Adipose tissue (tissue), 3 donors: Measurements from ENCODE around the gene PUS1. TPM values are rescaled to one million over a fixed set of nuclear protein-coding genes. Genes with fewer than 3 reads are reported as not detected.
A peak's percentile ranks its signal among the peaks of the same experiment; 100 is the strongest.
"Not testable (repeated sequence)": the region's sequence is repeated elsewhere in the genome, so short reads cannot be mapped to it uniquely, and the experiment has no call there.

Experiments used
- H3K27ac ChIP-seq: one replicate; pipeline ENCODE4 v1.5.1; 2013; ENCODE audit warnings: low read depth, low read length
- WGBS, 3 donors: extraction: QIAGEN DNeasy Blood & Tissue Kit; methylation state at CpG; one replicate each; pipeline ENCODE4 v1.1.7; 2013; 5-methylcytosine and 5-hydroxymethylcytosine counted together
- polyA plus RNA-seq, 3 donors: library from polyadenylated mRNA; stranded (reverse); fragments of 200-250 nt; gene quantifications; one replicate each; pipeline ENCODE4 v1.2.3, GENCODE V29; 2013
- donor health status: healthy with polysubstance abuse.
- donor health status: Bipolar disorder and iron deficiency.
- donor health status: healthy.

The PUS1 gene
- polyA plus RNA-seq, 3 donors: 13.6 to 37.0 (median 16.6) TPM

DNA sequence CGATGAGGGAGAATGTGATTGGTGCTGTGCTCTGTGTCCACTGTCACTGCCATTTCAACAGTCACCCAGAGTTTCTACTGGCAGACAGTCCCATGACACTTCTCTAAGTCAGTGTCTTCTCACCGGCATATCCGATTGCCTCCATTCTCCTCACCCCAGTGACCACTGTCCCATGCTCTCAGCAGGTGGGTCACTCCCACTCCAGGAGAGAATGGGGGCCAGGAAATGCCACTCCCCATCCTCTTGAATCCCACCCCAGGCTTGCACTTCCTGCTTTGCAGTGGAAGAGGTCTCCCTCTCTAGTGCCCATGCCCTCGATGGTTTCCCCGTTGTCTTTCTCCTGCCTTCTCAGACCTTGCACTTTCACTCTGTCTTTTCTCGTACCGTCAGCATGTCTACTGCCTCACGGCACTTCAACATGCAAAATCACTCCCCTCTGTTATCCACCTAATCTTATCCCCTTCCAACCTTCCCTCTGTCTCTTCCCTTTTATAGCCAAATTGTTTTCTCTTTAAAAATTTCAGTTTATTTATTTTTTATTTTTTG is 18.5 kb downstream of the PUS1 start:
- 44 to 53% (median 47%) methylated on average over 8 of the region's 8 CpGs for WGBS, 3 donors
- no peak overlapping the region for H3K27ac ChIP-seq

DNA sequence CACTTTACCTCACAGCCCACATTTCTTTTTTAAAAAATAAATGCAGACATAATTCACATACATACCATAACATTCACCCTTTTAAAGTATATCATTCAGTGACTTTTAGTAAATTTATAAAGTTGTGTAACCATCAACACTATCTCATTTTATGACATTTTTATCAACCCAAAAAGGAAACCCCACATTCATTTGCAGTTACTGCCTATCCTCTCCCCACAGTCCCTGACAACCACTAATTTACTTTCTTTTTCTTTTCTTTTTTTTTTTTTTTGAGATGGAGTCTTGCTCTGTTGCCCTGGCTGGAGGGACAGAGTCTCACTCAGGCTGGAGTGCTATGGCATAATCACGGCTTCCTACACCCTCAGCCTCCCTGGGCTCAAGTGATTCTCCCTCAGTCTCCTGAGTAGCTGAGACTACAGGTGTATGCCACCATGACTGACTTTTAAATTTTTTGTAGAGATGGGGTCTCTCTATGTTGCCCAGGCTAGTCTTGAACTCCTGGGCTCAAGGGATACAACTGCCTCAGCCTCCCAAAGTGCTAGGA is 19.2 kb downstream of the PUS1 start:
- 65 to 84% (median 68%) methylated on average over 1 of the region's 1 CpG for WGBS, 3 donors
- no peak overlapping the region for H3K27ac ChIP-seq

DNA sequence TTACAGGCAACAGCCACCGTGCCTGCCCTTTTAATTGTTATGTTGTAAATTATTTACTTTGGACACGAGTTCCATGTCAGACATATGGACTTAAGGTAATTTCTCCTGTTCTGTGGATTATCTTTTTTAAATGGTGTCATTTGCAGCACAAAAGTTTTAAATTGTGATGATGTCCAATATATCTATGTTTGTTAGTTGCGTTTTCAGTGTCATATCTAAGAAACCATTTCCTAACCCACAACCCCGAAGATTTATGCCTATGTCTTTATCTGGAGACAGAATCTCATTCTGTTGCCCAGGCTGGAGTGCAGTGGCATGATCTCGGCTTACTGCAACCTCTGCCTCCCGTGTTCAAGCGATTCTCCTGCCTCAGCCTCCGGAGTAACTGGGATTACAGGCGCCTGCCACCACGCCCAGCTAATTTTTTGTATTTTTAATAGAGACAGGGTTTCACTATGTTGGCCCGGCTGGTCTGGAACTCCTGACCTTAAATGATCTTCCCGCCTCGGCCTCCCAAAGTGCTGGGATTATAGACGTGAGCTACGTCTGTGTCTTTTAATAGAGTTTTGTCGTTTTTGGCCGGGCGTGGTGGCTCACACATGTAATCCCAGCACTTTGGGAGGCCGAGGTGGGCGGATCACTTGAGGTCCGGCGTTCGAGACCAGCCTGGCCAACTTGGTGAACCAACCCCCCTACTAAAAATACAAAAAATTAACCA is 19.8 kb downstream of the PUS1 start:
- WGBS, 3 donors: 32 to 47% (median 43%) methylated on average over 23 of the region's 23 CpGs
- H3K27ac ChIP-seq: not testable (repeated sequence)

DNA sequence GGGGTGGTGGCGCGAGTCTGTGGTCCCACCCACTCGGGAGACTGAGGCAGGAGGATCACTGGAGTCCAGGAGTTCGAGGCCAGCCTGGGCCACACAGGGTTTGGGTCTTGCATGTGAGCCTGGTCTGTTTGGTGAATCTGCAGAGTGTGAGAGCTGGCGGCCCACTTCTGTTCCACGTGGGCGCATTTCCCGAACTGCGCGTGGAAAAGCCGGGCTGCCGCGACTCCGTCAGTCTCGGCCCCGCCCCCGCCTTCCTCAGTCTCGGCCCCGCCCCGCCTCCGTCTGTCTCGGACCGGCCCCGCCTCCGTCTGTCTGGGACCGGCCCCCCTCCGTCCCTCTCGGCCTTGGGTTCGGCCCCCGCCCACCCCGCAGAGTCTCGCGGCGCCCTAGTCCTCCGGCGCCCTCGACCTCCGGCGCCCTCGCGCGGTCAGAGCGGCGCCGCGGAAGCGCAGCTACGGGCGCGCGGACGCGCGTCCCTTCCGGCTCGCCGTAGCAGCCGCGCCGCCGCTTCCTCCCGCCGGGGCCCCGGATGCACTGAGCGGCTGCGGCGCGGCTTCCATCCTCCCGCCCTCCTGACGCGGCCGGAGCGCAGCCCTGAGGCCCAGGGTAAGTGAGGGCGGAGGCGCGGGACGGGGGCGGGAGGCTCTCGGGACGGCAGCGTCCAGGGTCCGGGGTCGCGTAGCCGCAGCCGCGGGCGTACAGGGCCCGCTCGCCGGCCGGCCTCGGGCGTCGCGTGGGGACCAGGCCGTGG is 20.5 kb downstream of the PUS1 start, which contains the start of gene EP400:
TSS of gene EP400 (plus strand) at position 512 of the 751 bp plus-strand sequence. CDS start 10,678 bp downstream, outside the sequence.
- peak within 1 kb of the TSS; percentile 57 for H3K27ac ChIP-seq
- WGBS, 3 donors: 2 to 4% (median 2%) methylated on average over 45 to 97 of the region's 97 CpGs

DNA sequence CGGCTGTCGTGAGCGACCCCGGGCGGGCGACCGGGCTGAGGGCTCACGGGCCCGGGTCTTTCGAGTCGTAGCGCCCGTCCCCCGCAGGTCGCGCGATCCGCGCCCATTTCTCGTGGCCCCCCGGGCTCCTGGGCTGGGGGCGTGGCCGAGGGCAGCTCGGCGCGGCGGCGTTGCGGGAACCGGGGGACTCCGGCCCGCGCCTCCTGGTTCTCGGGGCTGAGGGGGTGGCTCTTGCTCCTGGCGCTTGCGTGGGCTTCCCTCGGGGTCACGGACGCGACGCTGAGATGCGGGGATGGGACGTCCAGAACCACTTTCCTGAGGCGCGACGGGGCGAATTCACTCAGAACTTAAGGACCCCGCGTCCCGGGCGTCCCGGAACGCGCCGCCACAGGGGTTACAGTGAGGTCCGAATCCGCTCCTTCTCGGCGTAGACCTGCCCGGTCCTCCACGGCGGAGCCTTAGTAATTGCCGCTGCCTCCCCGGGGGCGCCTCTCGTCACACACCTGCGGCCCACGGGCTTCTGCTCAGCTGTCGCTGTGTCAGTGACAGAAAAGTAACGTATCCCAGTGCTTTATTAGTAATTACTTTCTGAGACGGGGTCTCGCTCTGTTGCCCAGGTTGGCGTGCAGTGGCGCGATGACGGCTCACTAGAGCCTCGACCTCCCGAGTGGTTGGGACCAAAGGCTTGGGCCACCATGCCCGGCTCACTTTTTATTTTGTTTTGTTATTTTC is 21.3 kb downstream of the PUS1 start:
- WGBS, 3 donors: 1% methylated on average over 77 to 79 of the region's 79 CpGs
- H3K27ac ChIP-seq: peak overlapping the region; percentile 57

DNA sequence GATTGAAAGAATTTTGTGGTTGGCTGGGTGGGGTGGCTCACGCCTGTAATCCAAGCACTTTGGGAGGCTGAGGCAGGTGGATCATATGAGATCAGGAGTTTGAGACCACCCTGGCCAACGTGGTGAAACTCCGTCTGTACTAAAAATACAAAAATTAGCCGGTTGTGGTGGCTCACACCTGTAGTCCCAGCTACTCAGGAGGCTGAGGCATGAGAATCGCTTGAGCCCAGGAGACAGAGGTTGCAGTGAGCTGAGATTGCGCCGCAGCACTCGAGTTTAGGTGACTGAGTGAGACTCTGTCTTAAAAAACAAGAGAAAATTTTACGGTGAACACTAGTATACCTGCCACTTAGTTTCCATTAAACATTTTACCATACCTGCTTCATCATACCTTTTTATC is 24.7 kb downstream of the PUS1 start:
- WGBS, 3 donors: 96% methylated on average over 9 of the region's 9 CpGs
- H3K27ac ChIP-seq: not testable (repeated sequence)

DNA sequence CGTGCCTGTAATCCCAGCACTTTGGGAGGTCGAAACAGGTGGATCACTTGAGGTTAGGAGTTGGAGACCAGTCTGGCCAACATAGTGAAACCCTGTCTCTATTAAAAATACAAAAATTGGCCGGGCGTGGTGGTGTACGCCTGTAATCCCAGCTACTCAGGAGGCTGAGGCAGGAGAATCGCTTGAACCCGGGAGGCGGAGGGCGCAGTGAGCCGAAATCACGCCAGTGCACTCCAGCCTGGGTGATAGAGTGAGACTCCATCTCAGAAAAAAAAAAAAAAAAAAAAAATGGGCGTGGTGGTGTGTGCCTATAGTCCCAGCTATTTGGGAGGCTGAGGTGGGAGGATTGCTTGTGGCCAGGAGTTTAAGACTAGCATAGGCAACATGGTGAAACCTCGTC is 25.4 kb downstream of the PUS1 start:
- H3K27ac ChIP-seq: not testable (repeated sequence)
- 89 to 97% (median 95%) methylated on average over 13 of the region's 13 CpGs for WGBS, 3 donors

DNA sequence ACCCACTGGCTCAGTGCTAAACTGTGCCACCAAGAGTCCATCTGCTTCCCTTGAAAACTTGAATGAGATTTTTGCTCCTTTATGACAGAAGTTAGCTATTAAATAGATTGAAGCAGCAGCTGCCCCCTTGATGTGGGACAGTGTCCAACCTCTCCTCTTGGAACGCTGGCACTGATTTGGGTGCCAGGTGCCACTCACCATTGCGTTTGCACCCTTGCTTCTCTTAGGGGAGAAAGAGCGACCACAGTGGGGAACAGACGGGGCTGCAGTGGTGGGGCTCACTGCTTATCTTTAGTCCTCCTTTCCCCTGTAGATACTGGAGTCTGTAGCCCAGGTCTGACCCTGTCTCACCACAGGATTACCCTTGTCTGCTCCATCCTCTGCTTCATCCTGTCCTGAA is 30.0 kb downstream of the PUS1 start:
- 59 to 84% (median 81%) methylated on average over 4 of the region's 4 CpGs for WGBS, 3 donors
- no peak overlapping the region for H3K27ac ChIP-seq

DNA sequence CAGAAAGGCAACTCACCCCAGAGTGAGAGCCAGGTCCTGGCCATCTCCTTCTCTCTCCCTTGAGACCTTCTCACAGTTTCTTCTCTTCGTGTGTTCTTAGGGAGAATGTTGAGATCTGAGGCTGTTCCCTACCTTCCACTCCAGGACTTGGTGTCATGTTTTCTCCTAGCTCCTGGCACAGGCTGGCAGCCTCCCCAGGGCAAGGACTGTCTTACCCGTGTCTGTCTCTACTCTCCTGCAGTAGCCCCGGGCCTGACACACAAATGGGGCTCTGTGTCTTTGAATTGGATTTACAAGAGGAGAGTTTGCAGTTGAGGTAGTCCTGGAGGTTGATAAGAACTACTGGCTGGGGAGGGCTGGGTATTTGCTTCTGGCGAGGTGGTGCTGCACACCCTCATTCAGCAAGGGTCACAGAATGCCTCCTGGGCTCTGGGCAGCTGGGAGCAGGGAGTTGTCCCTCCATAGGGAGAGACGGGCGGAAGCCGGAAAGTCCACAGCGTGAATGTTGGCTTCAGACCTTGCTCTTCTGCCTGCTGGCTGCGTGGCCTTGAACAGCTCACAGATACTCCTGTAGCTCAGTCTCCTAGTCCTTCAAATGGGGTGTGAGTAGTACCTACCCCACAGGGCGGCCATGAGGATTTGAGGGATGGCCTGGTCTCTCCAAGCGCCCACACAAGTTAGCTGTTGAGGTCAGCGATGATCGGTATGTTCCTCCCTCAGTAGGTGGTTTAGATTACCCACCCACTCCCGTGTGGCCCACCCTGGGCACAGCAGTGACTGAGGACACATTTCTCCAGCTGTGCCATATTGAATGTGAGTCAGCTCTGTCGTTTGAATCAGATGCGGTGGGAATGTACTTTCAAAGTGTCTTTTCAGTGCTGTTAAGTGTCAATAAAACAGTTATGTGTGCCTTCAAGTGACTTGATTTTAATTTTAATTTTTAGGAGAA is 30.8 kb downstream of the PUS1 start:
- H3K27ac ChIP-seq: no peak overlapping the region
- 64 to 80% (median 67%) methylated on average over 16 of the region's 16 CpGs for WGBS, 3 donors

DNA sequence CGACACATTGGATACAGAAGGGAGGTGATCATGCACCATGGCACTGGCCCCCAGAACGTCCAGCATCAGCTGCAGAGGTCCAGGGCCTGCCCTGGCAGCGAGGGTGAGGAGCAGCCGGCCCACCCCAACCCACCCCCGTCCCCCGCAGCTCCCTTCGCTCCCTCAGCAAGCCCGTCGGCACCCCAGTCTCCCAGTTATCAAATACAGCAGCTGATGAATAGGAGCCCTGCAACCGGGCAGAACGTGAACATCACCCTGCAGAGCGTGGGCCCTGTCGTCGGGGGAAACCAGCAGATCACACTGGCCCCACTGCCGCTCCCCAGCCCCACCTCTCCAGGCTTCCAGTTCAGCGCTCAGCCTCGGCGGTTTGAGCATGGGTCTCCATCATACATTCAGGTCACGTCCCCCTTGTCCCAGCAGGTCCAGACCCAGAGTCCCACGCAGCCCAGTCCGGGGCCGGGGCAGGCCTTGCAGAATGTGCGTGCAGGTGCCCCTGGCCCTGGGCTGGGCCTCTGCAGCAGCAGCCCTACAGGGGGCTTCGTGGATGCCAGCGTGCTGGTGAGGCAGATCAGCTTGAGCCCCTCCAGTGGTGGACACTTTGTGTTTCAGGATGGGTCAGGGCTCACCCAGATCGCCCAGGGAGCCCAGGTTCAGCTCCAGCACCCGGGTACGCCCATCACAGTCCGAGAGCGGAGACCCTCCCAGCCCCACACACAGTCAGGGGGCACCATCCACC is 31.7 kb downstream of the PUS1 start:
- 91 to 93% (median 93%) methylated on average over 18 to 21 of the region's 30 CpGs for WGBS, 3 donors
- not testable (repeated sequence) for H3K27ac ChIP-seq

DNA sequence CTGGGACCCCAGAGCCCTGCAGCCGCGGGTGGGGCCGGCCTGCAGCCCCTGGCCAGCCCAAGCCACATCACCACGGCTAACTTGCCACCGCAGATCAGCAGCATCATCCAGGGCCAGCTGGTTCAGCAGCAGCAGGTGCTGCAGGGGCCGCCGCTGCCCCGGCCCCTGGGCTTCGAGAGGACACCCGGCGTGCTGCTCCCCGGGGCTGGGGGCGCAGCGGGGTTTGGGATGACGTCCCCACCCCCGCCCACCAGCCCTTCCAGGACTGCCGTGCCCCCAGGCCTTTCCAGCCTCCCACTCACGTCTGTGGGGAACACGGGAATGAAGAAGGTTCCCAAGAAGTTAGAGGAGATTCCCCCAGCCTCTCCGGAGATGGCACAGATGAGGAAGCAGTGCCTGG is 32.3 kb downstream of the PUS1 start:
- H3K27ac ChIP-seq: not testable (repeated sequence)
- WGBS, 3 donors: 80 to 100% (median 95%) methylated on average over 1 to 12 of the region's 20 CpGs

DNA sequence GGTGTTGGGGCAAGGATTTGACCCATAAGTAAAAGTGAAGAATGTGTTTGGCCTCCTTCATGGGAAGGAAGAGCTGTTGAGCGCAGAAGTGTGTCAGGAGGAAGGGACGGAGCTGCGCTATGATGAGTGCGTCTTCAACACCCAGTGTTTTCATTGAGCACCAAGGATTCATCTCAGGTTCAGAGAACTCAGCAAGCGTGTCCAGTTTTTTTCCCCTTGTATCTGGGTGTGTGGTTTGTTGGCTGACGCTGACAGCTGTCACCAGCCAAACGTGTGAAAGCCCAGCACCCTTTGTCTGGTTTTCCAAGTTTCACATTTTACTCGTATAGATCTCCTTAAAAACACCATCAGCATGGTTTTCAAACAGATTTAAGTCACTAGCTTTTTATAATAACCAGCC is 33.0 kb downstream of the PUS1 start:
- WGBS, 3 donors: 84 to 90% (median 90%) methylated on average over 8 of the region's 8 CpGs

DNA sequence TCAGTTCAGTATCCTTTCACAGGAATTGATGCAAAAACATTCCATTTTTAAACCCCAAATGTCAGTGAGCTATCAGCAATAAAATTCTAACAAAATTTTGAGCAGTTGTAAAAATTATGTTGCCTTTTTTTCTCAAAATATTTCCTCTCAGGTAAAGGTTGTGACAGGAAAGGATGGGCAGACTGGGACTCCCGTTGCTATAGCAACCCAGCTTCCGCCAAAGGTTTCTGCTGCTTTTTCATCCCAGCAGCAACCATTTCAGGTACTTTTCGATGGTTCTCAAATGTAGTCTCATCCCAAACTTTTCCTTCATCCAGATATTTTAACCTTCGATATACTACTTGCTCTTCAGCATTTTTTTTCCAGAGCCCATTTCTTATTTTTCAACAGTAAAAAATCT is 34.3 kb downstream of the PUS1 start:
- H3K27ac ChIP-seq: no peak overlapping the region
- WGBS, 3 donors: 83 to 85% (median 84%) methylated on average over 4 of the region's 4 CpGs

More for the DNA sequence above, 33.0 kb downstream of the PUS1 start:
- H3K27ac ChIP-seq: no peak overlapping the region

DNA sequence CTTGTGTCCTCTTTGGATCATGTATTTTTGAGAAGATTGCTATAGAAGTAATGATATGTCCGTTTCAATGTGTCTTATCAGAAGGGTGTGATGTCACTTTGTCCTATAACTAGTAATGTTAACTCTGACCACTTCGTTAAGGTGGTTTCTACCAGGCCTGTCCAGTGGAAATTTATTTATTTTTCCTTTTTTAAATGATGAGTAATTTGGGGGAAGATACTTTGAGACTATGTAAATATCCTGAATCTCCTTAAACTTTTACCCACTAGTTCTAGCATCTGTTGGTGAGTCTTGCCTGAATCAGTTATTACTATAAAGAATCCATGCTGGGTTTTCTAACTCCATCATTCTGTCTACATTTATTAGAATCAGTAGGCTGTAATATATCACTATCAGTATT is 36.0 kb downstream of the PUS1 start:
- no peak overlapping the region for H3K27ac ChIP-seq
- WGBS, 3 donors: 73 to 91% (median 79%) methylated on average over 2 of the region's 2 CpGs

DNA sequence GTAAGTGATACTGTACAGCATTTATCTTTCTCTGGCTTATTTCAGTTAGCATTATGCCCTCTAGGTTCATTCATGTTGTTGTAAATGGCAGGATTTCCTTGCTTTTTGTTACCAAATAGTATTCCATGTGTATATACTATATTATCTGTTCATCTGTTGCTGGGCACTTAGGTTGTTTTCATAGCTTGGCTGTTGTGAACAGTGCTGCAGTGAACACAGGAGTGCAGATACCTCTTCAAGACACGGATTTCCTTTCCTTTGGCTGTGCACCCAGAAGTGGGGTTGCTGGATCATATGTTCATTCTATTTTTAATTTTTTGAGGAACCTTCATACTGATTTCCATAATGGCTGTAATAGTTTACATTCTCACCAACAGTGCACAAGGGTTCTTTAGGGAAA is 42.1 kb downstream of the PUS1 start:
- H3K27ac ChIP-seq: no peak overlapping the region
- WGBS, 3 donors: 39 to 58% (median 42%) methylated on average over 1 of the region's 1 CpG

DNA sequence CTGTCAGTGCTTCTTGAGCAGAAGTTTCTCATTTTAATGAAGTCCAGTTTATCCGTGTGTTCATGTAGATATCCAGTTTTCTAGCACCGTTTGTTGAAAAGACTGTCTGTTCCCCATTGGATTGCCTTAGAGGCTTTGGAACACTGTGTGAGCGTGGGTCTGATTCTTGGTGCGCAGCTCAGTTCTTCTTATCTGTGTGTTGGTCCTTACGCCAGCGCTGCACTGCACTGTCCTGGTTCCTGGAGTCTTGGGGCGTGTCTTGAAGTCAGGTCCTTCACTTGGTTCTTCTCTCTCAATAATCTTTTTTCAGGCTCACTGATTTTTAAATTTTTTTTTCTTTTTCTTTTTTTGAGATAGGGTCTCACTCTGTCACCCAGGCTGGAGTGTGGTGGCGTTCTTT is 46.2 kb downstream of the PUS1 start:
- WGBS, 3 donors: 87 to 96% (median 91%) methylated on average over 8 of the region's 8 CpGs
- no peak overlapping the region for H3K27ac ChIP-seq

DNA sequence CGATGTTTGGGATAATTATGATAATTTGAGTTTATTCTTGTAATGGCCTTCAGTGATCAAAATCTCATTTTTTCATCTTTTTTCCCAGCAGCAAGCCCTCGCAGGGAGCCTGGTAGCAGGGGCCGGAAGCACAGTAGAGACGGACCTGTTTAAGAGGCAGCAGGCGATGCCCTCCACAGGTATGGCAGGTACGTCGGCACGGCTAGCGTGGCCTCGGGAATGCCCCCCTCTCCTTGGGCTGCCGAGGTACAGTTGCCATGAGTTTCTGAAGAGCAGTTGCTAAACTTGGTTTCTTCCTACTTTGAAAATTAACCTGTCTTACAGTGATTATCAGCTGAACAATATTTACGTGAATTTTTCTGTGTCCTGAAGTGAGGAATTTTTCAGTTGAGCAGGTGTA is 50.5 kb downstream of the PUS1 start:
- 90 to 95% (median 90%) methylated on average over 12 of the region's 12 CpGs for WGBS, 3 donors
- no peak overlapping the region for H3K27ac ChIP-seq
